GM20000 (cell line): ENCODE measurements around the gene ZNF521.

Experiments used
- DNase-seq: peaks from one replicate; pipeline ENCODE4 v3.0.0; 2012; ENCODE audit warnings: low spot score
- CTCF ChIP-seq: IDR thresholded peaks from 2 replicates; pipeline ENCODE4 v1.5.1; 2012; ENCODE audit warnings: mild to moderate bottlenecking, control low read depth; ENCODE audit errors: extremely low read depth, missing control alignments

Gene ZNF521

GRCh38 chr18:25144820-25145219 lies 207.1 kb downstream of the ZNF521 start:
- no peak for DNase-seq
- TF ChIP-seq CTCF: no peak

GRCh38 chr18:25141886-25142285 lies 210.1 kb downstream of the ZNF521 start:
- DNase-seq: no peak

GRCh38 chr18:25141399-25141798 lies 210.6 kb downstream of the ZNF521 start:
- TF ChIP-seq CTCF: no peak
- no peak for DNase-seq

More at GRCh38 chr18:25141886-25142285, 210.1 kb downstream of the ZNF521 start:
- no peak for TF ChIP-seq CTCF

GRCh38 chr18:25140962-25141308 lies 211.0 kb downstream of the ZNF521 start:
- no peak for TF ChIP-seq CTCF
- DNase-seq: no peak

DNA sequence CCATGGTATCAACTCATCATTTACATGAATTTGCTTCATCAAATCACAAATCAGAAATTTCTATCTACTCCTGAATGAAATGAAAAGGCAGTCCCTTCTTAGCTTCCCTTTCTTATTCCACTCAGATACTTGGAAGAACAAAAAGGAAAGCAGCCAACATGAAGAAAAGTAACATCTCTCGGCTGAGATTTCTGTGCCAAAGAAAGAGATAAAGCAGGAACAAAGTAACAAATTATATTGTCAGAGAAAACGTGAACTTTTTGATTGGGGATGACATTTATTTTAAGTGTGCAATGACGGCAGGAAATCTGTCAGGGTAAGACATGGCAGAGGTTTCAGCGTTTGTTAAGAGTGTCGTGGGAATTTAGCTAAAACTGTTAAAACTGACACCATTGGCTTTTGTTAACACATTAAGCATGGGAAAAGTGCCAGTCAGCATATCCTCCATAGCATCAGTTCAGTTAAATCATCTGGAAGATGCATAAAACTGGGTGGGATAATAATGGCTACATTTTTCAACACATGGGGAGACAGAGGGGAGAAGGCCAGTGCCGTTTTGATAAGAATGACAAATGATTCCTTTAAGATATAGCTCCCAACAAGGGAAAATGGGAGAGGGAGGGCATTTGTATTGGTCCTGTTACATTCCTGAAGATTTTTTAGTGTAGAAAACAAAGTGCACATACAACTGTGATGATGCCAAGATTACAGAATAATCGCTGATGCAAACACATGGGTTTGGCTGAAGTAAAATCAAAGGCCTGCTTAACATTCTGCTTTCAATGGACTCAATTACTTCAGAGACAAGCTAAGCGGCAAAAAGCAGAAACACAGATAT lies 211.6 kb downstream of the ZNF521 start:
- no peak for DNase-seq
- no peak for TF ChIP-seq CTCF

DNA sequence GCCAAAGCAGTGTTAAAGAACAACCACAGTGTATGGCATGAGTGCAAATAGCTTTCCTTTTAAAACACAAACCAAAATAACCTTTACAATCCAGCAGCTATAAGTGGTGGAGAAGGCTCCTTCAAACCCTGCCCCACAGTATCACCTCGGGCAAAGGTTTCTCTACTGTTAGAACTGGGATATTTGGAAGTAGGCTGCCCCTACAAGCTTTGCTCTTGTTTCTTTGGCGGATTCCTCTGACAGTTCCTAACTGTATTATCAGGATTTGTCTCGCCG lies 214.8 kb downstream of the ZNF521 start:
- TF ChIP-seq CTCF: no peak
- DNase-seq: no peak

GRCh38 chr18:25136416-25137196 lies 215.4 kb downstream of the ZNF521 start:
- DNase-seq: no peak
- TF ChIP-seq CTCF: no peak
